DOHH2 (cell line): ENCODE measurements around the gene SH3PXD2A.

Experiments used
- H3F3A ChIP-seq: fragments of 200-600 bp; sonication (generic), shearing (Covaris generic); 2 replicates; pipeline ENCODE4 v1.6.0; 2016; ENCODE audit warnings: antibody characterized with exemption, mild to moderate bottlenecking; ENCODE audit not compliant: control insufficient read depth, insufficient read depth
- H3K27ac ChIP-seq: fragments of 200-600 bp; sonication (generic); 2 replicates; pipeline ENCODE4 v1.5.1; 2014; ENCODE audit warnings: low read depth, mild to moderate bottlenecking, low read length, moderate library complexity
- H3K27me3 ChIP-seq: fragments of 200-600 bp; sonication (generic); 2 replicates; pipeline ENCODE4 v1.6.1; 2014; ENCODE audit warnings: mild to moderate bottlenecking, low read length, mixed read lengths; ENCODE audit not compliant: control insufficient read depth
- H3K36me3 ChIP-seq: fragments of 200-600 bp; sonication (generic); 2 replicates; pipeline ENCODE4 v1.6.1; 2014; ENCODE audit warnings: mild to moderate bottlenecking, low read length, moderate library complexity, mixed read lengths; ENCODE audit not compliant: control insufficient read depth
- H3K4me1 ChIP-seq: fragments of 200-600 bp; sonication (generic); 2 replicates; pipeline ENCODE4 v1.6.1; 2014; ENCODE audit warnings: mild to moderate bottlenecking, low read length, mixed read lengths; ENCODE audit not compliant: control insufficient read depth
- H3K4me2 ChIP-seq: fragments of 200-600 bp; sonication (generic); 2 replicates; pipeline ENCODE4 v1.6.0; 2014; ENCODE audit warnings: mild to moderate bottlenecking, low read length, moderate library complexity
- H3K4me3 ChIP-seq: fragments of 200-600 bp; sonication (generic); 2 replicates; pipeline ENCODE4 v1.5.1; 2014; ENCODE audit warnings: mild to moderate bottlenecking, low read length, mixed read lengths
- H3K79me2 ChIP-seq: fragments of 200-600 bp; sonication (generic); 2 replicates; pipeline ENCODE4 v1.6.1; 2014; ENCODE audit warnings: mild to moderate bottlenecking, low read length, mixed read lengths; ENCODE audit not compliant: control insufficient read depth
- H3K9me2 ChIP-seq: fragments of 200-600 bp; sonication (generic); replicated peaks from 2 replicates; pipeline ENCODE4 v1.6.1; 2014; ENCODE audit warnings: mild to moderate bottlenecking, low read length, mixed read lengths; ENCODE audit not compliant: control insufficient read depth
- H3K9me3 ChIP-seq: fragments of 200-600 bp; sonication (generic); 2 replicates; pipeline ENCODE4 v1.6.1; 2014; ENCODE audit warnings: antibody characterized with exemption, low read length, mixed read lengths; ENCODE audit not compliant: control insufficient read depth, insufficient read depth
- H4K20me1 ChIP-seq: fragments of 200-600 bp; sonication (generic); 2 replicates; pipeline ENCODE4 v1.6.0; 2014; ENCODE audit warnings: low read depth, mild to moderate bottlenecking, antibody characterized with exemption, low read length, moderate library complexity; ENCODE audit not compliant: control insufficient read depth, insufficient read depth
- CTCF ChIP-seq: fragments of 200-600 bp; sonication (generic); IDR thresholded peaks from one replicate; pipeline ENCODE4 v1.5.1; 2014; ENCODE audit warnings: antibody characterized with exemption, mild to moderate bottlenecking, low read depth, low read length; ENCODE audit not compliant: poor library complexity, severe bottlenecking
- EZH2phosphoT487 ChIP-seq: fragments of 200-600 bp; sonication (generic); IDR thresholded peaks from 2 replicates; pipeline ENCODE4 v1.6.1; 2017; ENCODE audit warnings: borderline replicate concordance, mild to moderate bottlenecking, antibody characterized with exemption, low read length, moderate library complexity, mixed read lengths

The SH3PXD2A gene

GRCh38 chr10:103725242-103725641 lies 130.1 kb downstream of the SH3PXD2A start:
- Histone ChIP-seq H3K9me2 (no peaks in the 10 kb centered on the region), H3K27ac (no peak overlapping the region), H3K27me3 (peaks cover 6% of the 10 kb centered on the region; the same call in 1 of the 2 replicates), H4K20me1 (no peaks in the 10 kb centered on the region), H3K36me3 (no peaks in the 10 kb centered on the region), H3K4me3 (no peak overlapping the region), H3F3A (no peaks in the 10 kb centered on the region), H3K79me2 (no peaks in the 10 kb centered on the region), H3K4me1 (no peaks in the 10 kb centered on the region), H3K9me3 (no peaks in the 10 kb centered on the region), H3K4me2 (no peak overlapping the region)
- TF ChIP-seq CTCF (no peak), EZH2phosphoT487 (no peak)

- Histone ChIP-seq H3K9me2 (no peaks in the 10 kb centered on the region), H3K27me3 (peaks cover 6% of the 10 kb centered on the region; the same call in 1 of the 2 replicates), H3K9me3 (no peaks in the 10 kb centered on the region), H3K27ac (no peak overlapping the region), H3K4me1 (no peaks in the 10 kb centered on the region), H4K20me1 (no peaks in the 10 kb centered on the region), H3K4me2 (no peak overlapping the region), H3K79me2 (no peaks in the 10 kb centered on the region), H3K36me3 (no peaks in the 10 kb centered on the region), H3F3A (no peaks in the 10 kb centered on the region), H3K4me3 (no peak overlapping the region)
- TF ChIP-seq CTCF, result no peak
- no peak for TF ChIP-seq EZH2phosphoT487
Observed at GRCh38 chr10:103724771-103725170, 130.6 kb downstream of the SH3PXD2A start.

- H3K27ac ChIP-seq, result no peak overlapping the region
- no peak overlapping the region for H3K4me2 ChIP-seq
- TF ChIP-seq EZH2phosphoT487 (no peak), CTCF (no peak)
- H3K79me2 ChIP-seq, result no peaks in the 10 kb centered on the region
- H3F3A ChIP-seq, result no peaks in the 10 kb centered on the region
- H3K9me2 ChIP-seq, result no peaks in the 10 kb centered on the region
- no peaks in the 10 kb centered on the region for H3K36me3 ChIP-seq
- no peaks in the 10 kb centered on the region for H3K4me1 ChIP-seq
- H3K27me3 ChIP-seq, result peaks cover 6% of the 10 kb centered on the region; the same call in 1 of the 2 replicates
- no peaks in the 10 kb centered on the region for H4K20me1 ChIP-seq
- no peak overlapping the region for H3K4me3 ChIP-seq
- no peaks in the 10 kb centered on the region for H3K9me3 ChIP-seq
Observed at GRCh38 chr10:103724074-103724473, 131.3 kb downstream of the SH3PXD2A start.
